DND-41 (cell line): ENCODE results near the gene RAI1.

Experiments used
- ATAC-seq: fragments of 200-7000 bp; cut with Tn5 transposase; 3 replicates; pipeline ENCODE4 v1.9.1; 2021; ENCODE audit warnings: low read depth; ENCODE audit not compliant: insufficient read depth
- DNase-seq: peaks from one replicate; pipeline ENCODE4 v3.0.0-alpha.2; 2020
- H2AFZ ChIP-seq: 2 replicates; pipeline ENCODE4 v1.6.0; 2012; ENCODE audit warnings: low read depth, low read length
- H3K27ac ChIP-seq: 2 replicates; pipeline ENCODE4 v1.5.1; 2012; ENCODE audit warnings: low read length, inconsistent platforms
- H3K27me3 ChIP-seq: fragments of 200-600 bp; sonication (generic); 2 replicates; pipeline ENCODE4 v1.6.0; 2012; ENCODE audit warnings: low read length, mild to moderate bottlenecking, inconsistent platforms; ENCODE audit not compliant: insufficient read depth, poor library complexity
- H3K36me3 ChIP-seq: 2 replicates; pipeline ENCODE4 v1.5.1; 2012; ENCODE audit warnings: low read length, inconsistent platforms; ENCODE audit not compliant: insufficient read depth
- H3K4me1 ChIP-seq: 2 replicates; pipeline ENCODE4 v1.5.1; 2012; ENCODE audit warnings: mild to moderate bottlenecking, low read length; ENCODE audit not compliant: insufficient read depth
- H3K4me2 ChIP-seq: 2 replicates; pipeline ENCODE4 v1.6.0; 2012; ENCODE audit warnings: mild to moderate bottlenecking, moderate library complexity, low read length, inconsistent platforms; ENCODE audit not compliant: insufficient read depth
- H3K4me3 ChIP-seq, 2 experiments: fragments of 200-600 bp in 1 of 2; shearing (Covaris generic) in 1 of 2; 2 replicates each; pipeline ENCODE4 v1.5.1; 2012 to 2016; ENCODE audit warnings: inconsistent platforms in 2 of 2, low read length in 2 of 2, mild to moderate bottlenecking in 2 of 2, low read depth in 1 of 2, moderate library complexity in 1 of 2
- H3K79me2 ChIP-seq: 2 replicates; pipeline ENCODE4 v1.6.0; 2012; ENCODE audit warnings: low read length, inconsistent platforms; ENCODE audit not compliant: insufficient read depth
- H3K9ac ChIP-seq: 2 replicates; pipeline ENCODE4 v1.6.0; 2012; ENCODE audit warnings: low read depth, mild to moderate bottlenecking, inconsistent platforms, low read length, moderate library complexity
- H3K9me3 ChIP-seq: 2 replicates; pipeline ENCODE4 v1.5.1; 2012; ENCODE audit warnings: low read length, moderate library complexity, mild to moderate bottlenecking, inconsistent platforms; ENCODE audit not compliant: insufficient read depth, severe bottlenecking
- H4K20me1 ChIP-seq: 2 replicates; pipeline ENCODE4 v1.6.0; 2012; ENCODE audit warnings: low read length; ENCODE audit not compliant: insufficient read depth
- EZH2 ChIP-seq: IDR thresholded peaks from 3 replicates; pipeline ENCODE4 v1.6.1; 2012; ENCODE audit warnings: borderline replicate concordance, low read depth, mild to moderate bottlenecking, moderate library complexity, low read length, inconsistent platforms; ENCODE audit not compliant: severe bottlenecking
- TF ChIP-seq, protein P1 (sequence below): IDR thresholded peaks from 2 replicates; pipeline ENCODE4 v1.5.1; 2012; ENCODE audit warnings: borderline replicate concordance, low read length, moderate library complexity, mild to moderate bottlenecking; ENCODE audit not compliant: poor library complexity, severe bottlenecking; ENCODE audit errors: extremely low read depth

The RAI1 gene

GRCh38 chr17:17709815-17710321 lies 28.6 kb downstream of the RAI1 start:
- Histone ChIP-seq H3K4me2 (no peak overlapping the region), H3K79me2 (peaks cover 99% of the 10 kb centered on the region), H3K36me3 (peaks cover 7% of the 10 kb centered on the region), H3K4me3 (no peak overlapping the region), H3K9me3 (no peaks in the 10 kb centered on the region), H3K27ac (no peak overlapping the region), H4K20me1 (peaks cover 89% of the 10 kb centered on the region), H3K4me1 (no peaks in the 10 kb centered on the region), H3K27me3 (no peaks in the 10 kb centered on the region), H2AFZ (no peak overlapping the region), H3K9ac (no peak overlapping the region)
- ATAC-seq (no peak), DNase-seq (no peak)
- TF ChIP-seq EZH2 = no peak
- TF ChIP-seq, protein P1, sequence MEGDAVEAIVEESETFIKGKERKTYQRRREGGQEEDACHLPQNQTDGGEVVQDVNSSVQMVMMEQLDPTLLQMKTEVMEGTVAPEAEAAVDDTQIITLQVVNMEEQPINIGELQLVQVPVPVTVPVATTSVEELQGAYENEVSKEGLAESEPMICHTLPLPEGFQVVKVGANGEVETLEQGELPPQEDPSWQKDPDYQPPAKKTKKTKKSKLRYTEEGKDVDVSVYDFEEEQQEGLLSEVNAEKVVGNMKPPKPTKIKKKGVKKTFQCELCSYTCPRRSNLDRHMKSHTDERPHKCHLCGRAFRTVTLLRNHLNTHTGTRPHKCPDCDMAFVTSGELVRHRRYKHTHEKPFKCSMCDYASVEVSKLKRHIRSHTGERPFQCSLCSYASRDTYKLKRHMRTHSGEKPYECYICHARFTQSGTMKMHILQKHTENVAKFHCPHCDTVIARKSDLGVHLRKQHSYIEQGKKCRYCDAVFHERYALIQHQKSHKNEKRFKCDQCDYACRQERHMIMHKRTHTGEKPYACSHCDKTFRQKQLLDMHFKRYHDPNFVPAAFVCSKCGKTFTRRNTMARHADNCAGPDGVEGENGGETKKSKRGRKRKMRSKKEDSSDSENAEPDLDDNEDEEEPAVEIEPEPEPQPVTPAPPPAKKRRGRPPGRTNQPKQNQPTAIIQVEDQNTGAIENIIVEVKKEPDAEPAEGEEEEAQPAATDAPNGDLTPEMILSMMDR = no peak

DNA sequence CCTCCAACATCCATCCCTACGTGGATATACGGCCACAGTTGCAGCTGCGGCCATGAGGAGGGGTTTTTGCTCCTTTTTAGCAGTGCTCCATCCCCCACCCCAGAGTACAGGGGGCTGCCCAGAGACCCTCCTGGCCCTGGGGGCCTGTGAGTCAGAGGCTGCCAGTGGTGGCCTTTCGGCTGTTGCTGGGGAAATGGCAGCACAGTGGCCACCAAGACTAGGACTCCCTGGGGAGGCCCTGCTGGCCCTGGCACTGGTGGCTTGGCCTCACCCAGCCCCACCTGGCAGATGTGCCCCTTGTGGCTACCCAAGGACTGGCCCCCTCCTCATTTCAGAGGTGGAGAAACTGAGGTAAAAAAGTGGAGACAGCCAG lies 29.1 kb downstream of the RAI1 start:
- Histone ChIP-seq H3K27me3 (no peaks in the 10 kb centered on the region), H3K4me1 (no peaks in the 10 kb centered on the region), H3K4me2 (no peak overlapping the region), H3K9ac (no peak overlapping the region), H4K20me1 (peaks cover 89% of the 10 kb centered on the region), H2AFZ (no peak overlapping the region), H3K4me3 (no peak overlapping the region), H3K9me3 (no peaks in the 10 kb centered on the region), H3K36me3 (peaks cover 8% of the 10 kb centered on the region), H3K27ac (no peak overlapping the region), H3K79me2 (peaks cover 99% of the 10 kb centered on the region)
- ATAC-seq = no peak
- TF ChIP-seq, protein P1 = no peak
- TF ChIP-seq EZH2 = no peak
- DNase-seq = no peak

DNA sequence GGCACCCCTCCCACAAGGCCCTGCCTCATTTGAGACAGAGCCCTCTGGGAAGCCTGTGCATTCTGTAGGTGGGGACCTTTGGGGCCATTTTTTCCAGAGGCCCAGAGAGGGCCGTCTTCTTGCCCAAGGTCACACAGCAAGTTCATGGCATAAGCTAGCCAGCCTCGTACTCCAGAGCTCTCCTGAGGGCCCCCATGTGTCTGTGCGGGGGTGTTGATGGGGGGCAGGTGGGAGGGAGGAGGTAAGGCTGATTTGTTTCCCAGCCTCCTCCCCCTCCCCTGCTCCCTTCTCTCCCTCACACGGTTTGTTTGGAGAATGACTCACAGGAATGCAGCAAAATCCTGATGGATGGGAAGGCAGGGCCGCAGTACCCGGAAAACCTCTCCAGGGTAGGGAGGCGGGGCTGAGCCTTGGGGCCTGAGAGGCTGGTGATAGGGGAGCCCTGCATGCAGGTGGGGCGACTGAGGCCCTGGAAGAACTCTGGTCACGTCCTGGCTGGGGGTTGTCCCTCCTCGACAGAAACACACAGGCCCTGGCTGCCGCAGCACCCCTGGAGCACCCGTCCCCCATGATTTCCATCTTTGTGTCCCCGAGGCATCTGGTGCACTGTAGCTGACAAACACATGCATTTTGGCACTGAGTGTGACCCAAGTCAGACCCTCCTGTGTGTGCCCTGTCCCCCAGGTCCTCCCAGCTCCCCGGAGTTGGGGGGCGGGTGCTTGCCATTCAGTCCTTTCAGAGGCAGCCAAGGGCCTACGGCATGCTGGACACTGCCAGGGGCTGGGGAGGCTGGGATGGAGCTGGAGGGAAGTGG lies 29.7 kb downstream of the RAI1 start:
- Histone ChIP-seq H3K27me3 (no peaks in the 10 kb centered on the region), H3K9me3 (no peaks in the 10 kb centered on the region), H3K36me3 (peaks cover 8% of the 10 kb centered on the region), H4K20me1 (peaks cover 92% of the 10 kb centered on the region), H3K27ac (no peak overlapping the region), H3K9ac (no peak overlapping the region), H2AFZ (no peak overlapping the region), H3K4me3 (no peak overlapping the region), H3K4me1 (no peaks in the 10 kb centered on the region), H3K79me2 (peaks cover 100% of the 10 kb centered on the region), H3K4me2 (no peak overlapping the region)
- no peak for ATAC-seq
- TF ChIP-seq EZH2 = no peak
- TF ChIP-seq, protein P1 = no peak
- DNase-seq = no peak
